Panc1 (cell line): ENCODE results near the gene BABAM2. TPM values are rescaled to one million over a fixed set of nuclear protein-coding genes. Genes with fewer than 3 reads are reported as not detected.

Experiments
- ATAC-seq: fragments of 200-7000 bp; cut with Tn5 transposase; 2 replicates; pipeline ENCODE4 v1.9.1; 2020; ENCODE audit warnings: mild to moderate bottlenecking, moderate library complexity
- BruUV-seq: library from RNA; stranded (reverse); fragments of 400-500 nt; replicated peaks from 2 replicates; lab custom pipeline; 2021; lab: Mats Ljungman, UMichigan
- CTCF ChIA-PET: fragments of 300-600 bp; sonication (Branson Sonifier 250); formaldehyde crosslinking; loops from one replicate; lab custom pipeline; 2022; ENCODE audit warnings: antibody characterized with exemption; lab: Charles Lee
- POLR2A ChIA-PET: fragments of 300-600 bp; sonication (Branson Sonifier 250); formaldehyde crosslinking; loops from one replicate; lab custom pipeline; 2022; ENCODE audit warnings: antibody characterized with exemption; lab: Charles Lee
- DNase-seq: peaks from one replicate; pipeline ENCODE4 v3.0.0-alpha.2; 2010; ENCODE audit warnings: low read depth, low spot score
- H3K27ac ChIP-seq: 2 replicates; pipeline ENCODE4 v1.5.1; 2011; ENCODE audit warnings: mild to moderate bottlenecking, low read length, inconsistent platforms
- H3K27me3 ChIP-seq: fragments of 200-500 bp; sonication (Bioruptor generic); 2 replicates; pipeline ENCODE4 v1.6.0; 2014; ENCODE audit warnings: low read length, inconsistent platforms; ENCODE audit not compliant: control insufficient read depth, insufficient read depth
- H3K36me3 ChIP-seq: fragments of 200-500 bp; sonication (Bioruptor generic); 2 replicates; pipeline ENCODE4 v1.5.1; 2014; ENCODE audit warnings: inconsistent platforms, mild to moderate bottlenecking, low read length, moderate library complexity; ENCODE audit not compliant: control insufficient read depth, insufficient read depth
- H3K4me1 ChIP-seq: 2 replicates; pipeline ENCODE4 v1.5.1; 2011; ENCODE audit warnings: inconsistent platforms, mild to moderate bottlenecking, low read length, moderate library complexity; ENCODE audit not compliant: control insufficient read depth, insufficient read depth
- H3K4me3 ChIP-seq, 2 experiments: 2 replicates each; pipeline ENCODE4 v1.5.1; 2011 to 2012; ENCODE audit warnings: low read depth in 2 of 2, low read length in 2 of 2, mild to moderate bottlenecking in 2 of 2, inconsistent platforms in 1 of 2, moderate library complexity in 1 of 2
- H3K9me3 ChIP-seq: fragments of 200-500 bp; sonication (Bioruptor generic); 2 replicates; pipeline ENCODE4 v1.5.1; 2014; ENCODE audit warnings: low read depth, mild to moderate bottlenecking, inconsistent platforms, low read length, moderate library complexity; ENCODE audit not compliant: control insufficient read depth, insufficient read depth
- POLR2AphosphoS5 ChIP-seq: IDR thresholded peaks from 2 replicates; pipeline ENCODE4 v1.6.1; 2012; ENCODE audit warnings: mild to moderate bottlenecking, low read depth, low read length, moderate library complexity
- SIN3A ChIP-seq: IDR thresholded peaks from 2 replicates; pipeline ENCODE4 v1.6.1; 2012; ENCODE audit warnings: low read depth, mild to moderate bottlenecking, low read length, moderate library complexity, borderline replicate concordance; ENCODE audit not compliant: insufficient read depth
- TCF7L2 ChIP-seq: IDR thresholded peaks from 2 replicates; pipeline ENCODE4 v1.6.1; 2011; ENCODE audit warnings: mild to moderate bottlenecking, low read depth, low read length, inconsistent platforms
- in situ Hi-C: cut with HindIII; loops from 2 replicates; pipeline ENCODE4 v1.10.0; 2016; ENCODE audit warnings: low sequenced_read_pairs, low pct_unique_long_range_greater_than_20kb
- intact Hi-C: fragments of 100-400 bp; cut with micrococcal nuclease; formaldehyde crosslinking; loops from one replicate; pipeline ENCODE4 v1.10.0; 2022; ENCODE audit not compliant: unreplicated experiment
- total RNA-seq: library from RNA; stranded (reverse); gene quantifications from one replicate; pipeline ENCODE4 v1.2.1, GENCODE V29; 2021; ENCODE audit not compliant: unreplicated experiment
- TF ChIP-seq, protein P1 (sequence below), 2 experiments: IDR thresholded peaks; 2 replicates each; pipeline ENCODE4 v1.6.1; 2011 to 2012; ENCODE audit warnings: low read depth in 2 of 2, control low read depth in 1 of 2, low read length in 1 of 2, mild to moderate bottlenecking in 1 of 2, moderate library complexity in 1 of 2; ENCODE audit not compliant: insufficient read depth in 1 of 2
- TF ChIP-seq, protein P2 (sequence below): fragments of 450-650 bp; IDR thresholded peaks from 2 replicates; pipeline ENCODE4 v1.5.1; 2017; ENCODE audit warnings: mild to moderate bottlenecking

Gene BABAM2
- total RNA-seq, 1 experiment from 2014 or later, result 31.2 TPM

GRCh38 chr2:28352610-28353195 lies 462.2 kb downstream of the BABAM2 start:
- Histone ChIP-seq H3K9me3 (no peaks in the 10 kb centered on the region), H3K36me3 (no peaks in the 10 kb centered on the region), H3K4me3 (no peak overlapping the region), H3K27me3 (no peaks in the 10 kb centered on the region), H3K4me1 (no peaks in the 10 kb centered on the region), H3K27ac (no peak overlapping the region)
- POLR2A ChIA-PET, result no interaction called here
- intact Hi-C loops (no loop called here), in situ Hi-C loops (no loop called here)
- TF ChIP-seq, protein P1, sequence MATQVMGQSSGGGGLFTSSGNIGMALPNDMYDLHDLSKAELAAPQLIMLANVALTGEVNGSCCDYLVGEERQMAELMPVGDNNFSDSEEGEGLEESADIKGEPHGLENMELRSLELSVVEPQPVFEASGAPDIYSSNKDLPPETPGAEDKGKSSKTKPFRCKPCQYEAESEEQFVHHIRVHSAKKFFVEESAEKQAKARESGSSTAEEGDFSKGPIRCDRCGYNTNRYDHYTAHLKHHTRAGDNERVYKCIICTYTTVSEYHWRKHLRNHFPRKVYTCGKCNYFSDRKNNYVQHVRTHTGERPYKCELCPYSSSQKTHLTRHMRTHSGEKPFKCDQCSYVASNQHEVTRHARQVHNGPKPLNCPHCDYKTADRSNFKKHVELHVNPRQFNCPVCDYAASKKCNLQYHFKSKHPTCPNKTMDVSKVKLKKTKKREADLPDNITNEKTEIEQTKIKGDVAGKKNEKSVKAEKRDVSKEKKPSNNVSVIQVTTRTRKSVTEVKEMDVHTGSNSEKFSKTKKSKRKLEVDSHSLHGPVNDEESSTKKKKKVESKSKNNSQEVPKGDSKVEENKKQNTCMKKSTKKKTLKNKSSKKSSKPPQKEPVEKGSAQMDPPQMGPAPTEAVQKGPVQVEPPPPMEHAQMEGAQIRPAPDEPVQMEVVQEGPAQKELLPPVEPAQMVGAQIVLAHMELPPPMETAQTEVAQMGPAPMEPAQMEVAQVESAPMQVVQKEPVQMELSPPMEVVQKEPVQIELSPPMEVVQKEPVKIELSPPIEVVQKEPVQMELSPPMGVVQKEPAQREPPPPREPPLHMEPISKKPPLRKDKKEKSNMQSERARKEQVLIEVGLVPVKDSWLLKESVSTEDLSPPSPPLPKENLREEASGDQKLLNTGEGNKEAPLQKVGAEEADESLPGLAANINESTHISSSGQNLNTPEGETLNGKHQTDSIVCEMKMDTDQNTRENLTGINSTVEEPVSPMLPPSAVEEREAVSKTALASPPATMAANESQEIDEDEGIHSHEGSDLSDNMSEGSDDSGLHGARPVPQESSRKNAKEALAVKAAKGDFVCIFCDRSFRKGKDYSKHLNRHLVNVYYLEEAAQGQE (IDR thresholded peaks at IDR 0.05; ENCODE audit: insufficient read depth in 1 of 2, low read depth in 2 of 2, low read length in 1 of 2), result no peak
- TF ChIP-seq, protein P2, sequence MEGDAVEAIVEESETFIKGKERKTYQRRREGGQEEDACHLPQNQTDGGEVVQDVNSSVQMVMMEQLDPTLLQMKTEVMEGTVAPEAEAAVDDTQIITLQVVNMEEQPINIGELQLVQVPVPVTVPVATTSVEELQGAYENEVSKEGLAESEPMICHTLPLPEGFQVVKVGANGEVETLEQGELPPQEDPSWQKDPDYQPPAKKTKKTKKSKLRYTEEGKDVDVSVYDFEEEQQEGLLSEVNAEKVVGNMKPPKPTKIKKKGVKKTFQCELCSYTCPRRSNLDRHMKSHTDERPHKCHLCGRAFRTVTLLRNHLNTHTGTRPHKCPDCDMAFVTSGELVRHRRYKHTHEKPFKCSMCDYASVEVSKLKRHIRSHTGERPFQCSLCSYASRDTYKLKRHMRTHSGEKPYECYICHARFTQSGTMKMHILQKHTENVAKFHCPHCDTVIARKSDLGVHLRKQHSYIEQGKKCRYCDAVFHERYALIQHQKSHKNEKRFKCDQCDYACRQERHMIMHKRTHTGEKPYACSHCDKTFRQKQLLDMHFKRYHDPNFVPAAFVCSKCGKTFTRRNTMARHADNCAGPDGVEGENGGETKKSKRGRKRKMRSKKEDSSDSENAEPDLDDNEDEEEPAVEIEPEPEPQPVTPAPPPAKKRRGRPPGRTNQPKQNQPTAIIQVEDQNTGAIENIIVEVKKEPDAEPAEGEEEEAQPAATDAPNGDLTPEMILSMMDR, result no peak
- TF ChIP-seq SIN3A (no peak), TCF7L2 (no peak), POLR2AphosphoS5 (no peak)
- ATAC-seq (no peak), DNase-seq (no peak)
- no TSS peak for BruUV-seq
- CTCF ChIA-PET, result no interaction called here

DNA sequence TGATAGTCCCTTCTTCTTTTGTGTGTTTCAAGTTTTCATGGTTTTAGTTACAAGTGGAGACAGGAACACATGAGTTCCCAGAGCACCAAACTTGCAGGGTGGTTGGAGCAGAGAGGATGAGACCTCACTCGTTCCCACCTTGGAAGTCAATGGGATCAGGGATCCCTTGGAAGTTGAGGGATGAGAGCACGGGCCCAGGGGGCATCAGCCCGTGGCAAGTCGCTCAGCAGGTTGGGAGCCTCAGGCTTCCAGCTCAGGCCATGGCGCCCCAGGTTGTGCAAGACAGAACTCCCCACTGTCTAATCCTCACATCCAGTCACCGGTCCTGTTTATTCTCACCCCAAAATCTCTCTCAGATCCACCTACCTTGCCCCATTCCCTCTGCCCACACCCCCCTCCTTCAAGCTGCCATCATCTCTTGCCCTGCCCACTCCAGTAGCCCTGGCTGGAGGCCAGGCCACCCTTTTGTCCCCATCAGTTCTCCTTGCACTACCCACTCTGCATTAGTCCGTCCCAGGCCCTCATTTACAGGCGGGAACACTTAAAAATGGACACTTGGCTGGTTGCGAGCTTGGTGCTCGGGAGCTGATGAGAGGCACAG lies 464.5 kb downstream of the BABAM2 start:
- in situ Hi-C loops, result no loop called here
- H3K27me3 ChIP-seq, result no peaks in the 10 kb centered on the region
- intact Hi-C loops, result no loop called here
- H3K4me1 ChIP-seq, result no peaks in the 10 kb centered on the region; the same call in 1 of the 2 replicates
- BruUV-seq, result no TSS peak
- no peak overlapping the region for H3K4me3 ChIP-seq
- CTCF ChIA-PET, result no interaction called here
- H3K27ac ChIP-seq, result no peak overlapping the region
- TF ChIP-seq, protein P1 (IDR thresholded peaks at IDR 0.05; ENCODE audit: insufficient read depth in 1 of 2, low read depth in 2 of 2, low read length in 1 of 2), result no peak
- TF ChIP-seq, protein P2, result no peak
- TF ChIP-seq TCF7L2 (no peak), POLR2AphosphoS5 (no peak), SIN3A (no peak)
- no peaks in the 10 kb centered on the region for H3K9me3 ChIP-seq
- H3K36me3 ChIP-seq, result no peaks in the 10 kb centered on the region
- ATAC-seq (no peak), DNase-seq (no peak)
- POLR2A ChIA-PET, result no interaction called here
